Activated CD4-positive, alpha-beta T cell treated with anti-CD3 and anti-CD28 coated beads, Interleukin-10, Interleukin-2, amounts not matched to agents 100 ng/mL and 50 ng/mL, durations not matched to agents 16 hours and 8 hours (primary cell): ENCODE measurements around the gene ITGB6.
A peak's percentile ranks its signal among the peaks of the same experiment; 100 is the strongest.
"Not testable (repeated sequence)": the region's sequence is repeated elsewhere in the genome, so short reads cannot be mapped to it uniquely, and the experiment has no call there.

ENCODE experiments used
- DNase-seq: peaks from one replicate; pipeline ENCODE4 v3.0.0-alpha.2; 2020

Gene ITGB6

DNA sequence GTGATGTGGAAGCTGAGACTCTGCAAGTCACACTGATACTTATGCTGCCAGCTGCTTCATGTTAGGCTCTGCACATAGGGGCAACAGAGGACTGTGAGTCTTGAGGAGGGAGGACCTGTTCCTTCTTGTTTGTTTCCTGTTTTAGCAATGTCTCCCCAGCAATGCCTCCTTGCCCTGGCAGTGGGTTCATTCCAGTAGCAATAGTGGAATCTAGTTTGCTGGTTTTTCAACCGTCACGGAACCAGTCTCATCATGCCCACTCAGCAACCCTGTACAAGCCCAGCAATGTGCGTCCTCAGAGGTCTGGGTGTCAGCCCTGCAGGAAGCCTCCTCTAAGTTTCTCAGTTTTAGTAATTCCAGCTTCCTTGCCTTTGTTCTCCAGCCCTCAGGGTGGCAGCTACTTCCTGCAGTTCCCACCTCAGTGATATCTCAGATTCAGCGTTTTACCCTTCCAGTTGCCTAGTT is 20.5 kb upstream of the ITGB6 start:
- peak; percentile 92 for DNase-seq

- peak; percentile 52 for DNase-seq
These were observed 20.0 kb upstream of the ITGB6 start for GRCh38 chr2:160220026-160220425.

DNA sequence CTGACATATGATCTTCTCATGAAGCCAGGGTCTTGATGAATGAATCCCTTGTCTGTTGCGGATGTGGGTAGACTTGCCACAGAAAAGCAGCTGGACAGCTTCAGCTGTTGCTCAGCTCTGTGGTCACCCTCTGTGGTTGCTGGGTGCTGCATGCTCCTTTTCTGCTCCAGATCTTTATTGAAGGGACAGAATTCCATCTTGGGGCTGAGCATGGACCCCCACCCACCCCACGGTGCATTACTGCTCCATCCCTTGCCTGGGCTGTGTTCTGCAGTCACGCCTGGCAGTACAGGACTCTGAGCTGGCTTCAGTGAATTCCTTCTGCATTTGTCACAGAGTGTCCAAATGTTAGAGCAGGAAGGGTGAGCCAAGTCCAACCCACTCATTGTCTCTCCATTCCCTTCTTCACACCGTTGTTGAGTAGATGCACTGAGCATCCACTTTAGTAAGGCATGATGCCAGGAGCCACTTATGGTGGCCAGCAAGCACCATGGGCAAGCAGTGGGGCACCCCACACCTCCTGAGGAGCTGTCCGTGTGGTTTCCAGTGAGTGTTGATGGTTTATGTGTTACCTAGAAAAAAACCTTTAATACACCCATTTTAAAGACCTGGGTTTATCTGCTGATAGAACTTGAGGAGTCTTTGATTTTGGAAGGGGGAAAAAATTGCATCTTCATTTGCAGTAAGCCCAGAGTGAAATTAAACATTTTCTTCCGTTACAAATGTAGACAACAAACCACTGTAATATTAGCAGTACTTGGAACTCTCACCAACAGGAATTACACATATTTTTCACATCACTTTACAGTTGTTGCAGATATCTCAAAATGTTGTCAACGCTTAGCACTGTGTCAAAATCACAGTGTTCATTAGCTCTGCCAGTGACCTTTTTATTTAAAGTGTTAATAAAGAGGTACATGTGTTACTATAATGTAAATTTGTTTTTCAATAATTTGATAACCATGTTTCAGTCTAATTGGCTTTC is 14.7 kb upstream of the ITGB6 start:
- peak; percentile 40 for DNase-seq

DNA sequence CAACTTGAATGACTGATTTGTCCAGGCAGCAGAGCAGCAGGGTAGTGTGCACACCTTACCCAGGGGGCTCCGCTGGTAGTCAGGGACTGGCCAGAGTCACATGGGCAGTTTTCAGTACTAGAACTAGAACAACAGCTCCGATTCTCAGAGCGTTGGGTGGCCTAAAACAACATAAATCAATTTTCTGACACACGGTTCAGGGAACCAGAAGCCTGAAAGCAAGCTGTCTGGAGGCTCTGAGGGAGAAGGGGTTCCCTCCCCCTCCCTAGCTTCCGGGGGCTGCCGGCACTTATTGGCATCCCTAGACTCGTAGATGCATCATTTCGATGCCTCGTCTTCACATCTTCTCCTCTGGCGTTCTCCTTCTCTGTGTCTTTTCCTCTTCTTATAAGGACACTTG is 13.4 kb upstream of the ITGB6 start:
- DNase-seq: no peak

DNA sequence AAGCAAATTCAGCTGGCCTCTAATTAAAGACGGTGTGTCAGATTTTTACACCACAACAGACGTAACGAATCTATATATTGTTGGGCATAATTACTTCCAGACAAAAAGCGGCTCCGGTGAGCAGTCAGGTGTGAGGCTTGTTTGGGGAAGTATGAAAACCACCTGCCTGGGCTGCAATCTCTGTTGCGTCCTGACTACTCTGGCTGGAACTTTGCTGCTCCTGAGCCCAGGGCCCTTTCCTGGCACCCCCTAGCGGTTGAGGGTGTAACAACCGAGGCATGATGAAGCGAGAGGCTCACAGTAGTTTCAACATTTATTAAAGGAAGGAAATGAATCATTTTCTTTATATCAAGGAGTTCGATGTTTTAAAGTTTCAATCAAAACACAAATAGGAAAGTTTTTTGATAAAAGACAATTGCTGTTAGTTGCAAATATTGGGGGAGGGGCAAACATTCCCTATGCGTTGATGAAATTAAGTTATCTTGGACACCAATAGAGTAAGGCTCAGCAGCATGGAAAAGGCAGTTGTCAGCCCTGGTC is 10.6 kb upstream of the ITGB6 start:
- peak; percentile 86 for DNase-seq

DNA sequence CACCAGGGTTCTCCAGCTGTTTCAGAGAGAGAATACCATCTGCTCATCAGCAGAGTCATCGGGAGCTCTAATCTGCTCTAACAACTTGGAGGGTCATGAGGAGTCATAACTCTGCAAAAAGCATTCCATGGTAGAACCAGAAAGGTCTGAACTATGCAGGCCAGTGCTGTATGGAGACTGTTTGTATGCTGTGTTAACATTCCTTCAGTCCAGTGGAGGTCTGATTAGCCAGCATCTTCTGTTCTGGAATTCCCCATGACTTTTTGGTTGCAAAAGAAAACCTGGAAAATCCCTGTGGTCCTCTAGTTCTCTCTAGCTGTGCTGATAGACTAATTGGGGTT is 9.4 kb upstream of the ITGB6 start:
- DNase-seq: no peak

DNA sequence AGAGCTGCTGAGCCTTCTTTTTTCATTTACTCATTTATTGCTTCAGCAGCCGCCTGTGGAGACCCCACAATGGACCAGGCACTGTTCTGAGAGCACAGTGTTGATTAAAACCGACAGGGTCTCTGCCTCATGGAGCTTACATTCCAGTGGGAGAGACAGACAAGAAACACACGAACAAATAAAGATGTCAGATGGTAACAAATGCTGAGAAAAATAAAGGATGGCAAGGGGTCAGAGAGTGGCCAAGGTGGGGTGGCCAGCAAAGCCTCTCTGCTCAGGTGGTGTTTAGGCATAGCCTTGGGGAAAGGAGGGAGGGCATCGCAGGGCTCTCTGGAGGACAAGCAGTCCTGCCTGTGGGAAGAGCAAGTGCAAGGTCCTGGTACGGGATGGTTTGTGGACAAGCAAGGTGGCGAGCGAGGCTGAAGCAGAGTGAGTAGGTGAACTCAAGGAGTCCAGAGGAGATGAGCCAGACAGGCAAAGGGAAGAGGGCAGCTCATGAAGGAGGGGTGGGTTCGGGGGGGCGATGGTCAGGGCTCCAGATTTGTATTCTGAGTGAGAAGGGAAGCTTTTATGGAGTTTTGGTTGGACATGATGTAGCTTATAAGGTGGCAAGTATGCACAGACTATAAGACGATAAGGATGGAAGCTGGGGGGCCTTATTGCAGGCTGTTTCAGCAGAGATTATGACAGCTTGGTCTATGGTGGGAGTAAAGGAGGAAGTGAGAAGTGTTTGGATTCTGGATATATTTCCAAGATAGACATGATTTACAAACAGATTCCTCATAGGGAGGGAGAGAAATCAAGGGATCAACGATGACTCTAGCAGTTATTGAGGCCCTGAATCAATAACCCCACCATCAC is 8.8 kb upstream of the ITGB6 start:
- DNase-seq: no peak

DNA sequence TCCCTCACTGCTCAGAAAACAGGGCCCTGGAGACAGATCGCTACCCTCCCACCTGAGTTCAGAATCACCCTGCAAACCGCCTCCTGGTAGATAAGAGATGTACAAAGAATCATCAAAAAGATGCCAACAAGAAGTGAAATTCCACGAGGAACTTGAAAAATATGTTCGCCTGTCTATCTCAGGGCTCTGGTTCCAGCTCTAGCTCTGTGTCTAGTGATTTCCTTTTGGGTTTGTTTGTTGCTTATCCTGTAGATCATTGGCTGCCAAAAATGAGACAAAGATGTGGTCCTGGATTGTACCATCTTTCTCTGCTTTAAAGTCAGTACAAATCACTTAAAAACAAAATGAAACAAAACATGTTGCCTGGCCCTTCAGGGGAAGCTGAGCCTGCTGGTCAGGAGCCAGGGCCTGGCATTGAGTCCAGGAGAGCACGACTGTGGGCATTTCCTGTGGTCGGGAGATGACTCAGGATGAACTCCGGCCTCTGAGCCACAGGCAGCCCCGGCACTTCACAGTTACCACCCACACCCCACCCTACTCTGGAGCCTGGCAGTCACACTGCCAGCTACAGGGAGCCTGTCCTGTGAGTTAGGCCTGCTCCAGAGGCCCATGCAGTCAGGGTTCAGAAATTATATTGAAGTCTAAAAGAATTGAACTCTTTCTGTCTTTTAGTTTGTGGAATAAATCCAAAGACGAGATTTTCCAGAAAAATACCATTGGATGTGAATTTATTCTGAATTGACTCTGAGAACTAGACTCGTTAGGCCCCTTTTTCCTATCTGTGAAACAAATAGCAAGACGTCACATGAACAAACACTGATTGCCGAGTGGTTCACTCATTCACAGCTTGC is 8.0 kb upstream of the ITGB6 start:
- peak; percentile 61 for DNase-seq

DNA sequence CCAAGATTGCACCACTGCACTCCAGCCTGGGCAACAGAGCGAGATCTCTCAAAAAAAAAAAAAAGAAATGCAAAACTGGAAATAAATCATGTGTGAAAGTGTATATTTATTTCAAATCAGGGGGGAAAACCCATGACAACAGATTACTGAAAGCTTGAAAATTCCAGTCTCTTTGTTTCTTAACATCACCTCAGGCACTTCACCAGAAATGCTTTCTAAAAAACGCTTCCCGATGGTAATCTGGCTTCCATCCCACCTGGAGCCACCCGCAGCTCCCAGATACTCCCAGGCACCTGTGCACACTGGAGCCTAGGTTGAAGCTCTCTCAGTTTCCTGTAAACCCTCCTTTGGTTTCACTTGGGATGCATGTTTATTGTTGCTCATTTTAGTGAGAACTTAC is 7.2 kb upstream of the ITGB6 start:
- no peak for DNase-seq

GRCh38 chr2:160206436-160206835 is 6.4 kb upstream of the ITGB6 start:
- no peak for DNase-seq

DNA sequence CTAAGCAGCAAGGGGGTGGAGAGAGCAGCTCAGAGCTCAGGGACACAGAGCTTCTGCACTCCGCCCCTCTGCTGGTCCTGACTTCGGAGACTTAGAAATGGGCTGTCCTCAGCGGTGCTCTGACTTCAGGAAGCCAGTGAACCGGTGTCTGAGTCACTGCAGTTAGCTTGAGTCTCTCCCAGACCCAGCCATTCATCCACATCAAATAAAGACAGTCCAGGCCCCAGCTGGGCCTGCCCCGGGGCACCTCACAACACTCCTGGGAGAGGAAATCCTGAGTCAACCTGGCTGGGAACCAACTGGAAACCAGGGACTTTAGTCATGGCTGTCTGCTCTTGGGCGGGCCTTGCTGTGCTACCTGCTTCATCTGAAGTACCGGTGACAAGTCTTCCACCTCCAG is 5.4 kb upstream of the ITGB6 start:
- DNase-seq: no peak

DNA sequence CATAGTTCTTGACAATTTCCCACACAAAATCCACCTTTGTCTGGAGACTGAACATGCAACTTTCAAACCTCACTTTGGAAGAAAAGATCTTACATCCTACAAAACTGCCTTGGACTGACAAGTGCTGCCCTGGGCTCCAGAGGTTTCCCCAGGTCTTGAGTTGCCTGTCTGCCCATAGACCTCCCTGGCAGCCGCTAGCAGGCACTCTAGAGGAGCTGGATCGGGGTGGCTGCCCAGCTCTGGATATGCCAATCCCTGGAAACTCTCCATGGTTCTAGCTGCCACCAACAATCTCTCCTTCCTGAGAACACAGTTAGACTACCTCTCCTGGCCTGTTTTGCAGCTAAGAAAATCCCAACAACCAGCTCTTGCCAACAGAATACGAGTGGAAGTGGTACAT is 3.4 kb upstream of the ITGB6 start:
- no peak for DNase-seq

- no peak for DNase-seq
These were observed 2.9 kb upstream of the ITGB6 start for GRCh38 chr2:160203007-160203406.

DNA sequence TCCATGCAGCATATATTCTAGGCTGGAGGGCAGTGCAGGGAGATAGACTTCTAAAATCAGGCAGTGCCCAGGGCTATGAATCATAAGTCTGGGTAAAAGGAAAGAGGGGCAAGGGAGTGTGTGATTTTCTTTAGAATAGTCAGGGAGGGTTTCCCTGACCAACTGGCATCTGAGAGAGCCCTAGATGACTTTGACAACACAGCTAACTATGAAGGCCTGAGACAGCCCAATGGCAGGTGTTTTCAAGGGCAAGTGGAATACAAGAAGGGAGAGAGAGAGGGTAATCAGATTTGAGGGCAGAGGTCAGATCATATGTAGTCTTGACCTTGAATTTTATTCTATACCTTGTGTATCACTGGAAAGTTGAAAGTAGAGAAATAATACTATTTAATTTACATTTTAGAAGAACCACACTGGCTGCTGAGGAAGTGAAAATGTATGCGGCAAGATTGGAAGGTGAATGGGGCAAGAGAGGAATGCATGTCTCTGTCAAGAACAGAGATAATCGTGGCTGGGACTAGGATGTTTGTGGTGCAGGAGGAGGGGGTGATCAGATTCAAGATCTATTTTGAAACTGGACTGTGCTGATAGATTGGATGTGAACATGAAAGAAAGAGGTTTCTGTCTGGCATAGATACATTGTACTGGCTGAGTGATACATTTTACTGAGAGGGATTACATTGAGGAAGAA is 1.9 kb upstream of the ITGB6 start:
- DNase-seq: no peak

DNA sequence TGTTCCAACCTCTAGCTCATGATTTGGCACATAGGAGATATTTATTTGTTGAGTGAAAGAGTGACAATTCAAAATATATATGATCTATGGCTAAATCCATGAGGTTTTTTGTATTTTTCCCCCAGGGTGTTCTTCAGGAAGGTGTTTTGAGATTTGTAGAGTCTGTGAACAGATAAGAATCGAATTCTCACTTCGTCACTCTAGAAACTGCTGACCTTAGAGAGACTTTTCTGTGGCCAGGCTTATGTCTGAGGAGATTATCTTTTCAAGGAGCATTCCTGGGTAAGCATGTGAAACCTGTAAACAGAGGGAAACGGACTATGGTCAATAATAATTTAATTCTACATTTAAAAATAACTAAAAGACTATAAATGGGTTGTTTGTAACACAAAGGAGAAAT is 849 bp upstream of the ITGB6 start:
- no peak for DNase-seq

DNA sequence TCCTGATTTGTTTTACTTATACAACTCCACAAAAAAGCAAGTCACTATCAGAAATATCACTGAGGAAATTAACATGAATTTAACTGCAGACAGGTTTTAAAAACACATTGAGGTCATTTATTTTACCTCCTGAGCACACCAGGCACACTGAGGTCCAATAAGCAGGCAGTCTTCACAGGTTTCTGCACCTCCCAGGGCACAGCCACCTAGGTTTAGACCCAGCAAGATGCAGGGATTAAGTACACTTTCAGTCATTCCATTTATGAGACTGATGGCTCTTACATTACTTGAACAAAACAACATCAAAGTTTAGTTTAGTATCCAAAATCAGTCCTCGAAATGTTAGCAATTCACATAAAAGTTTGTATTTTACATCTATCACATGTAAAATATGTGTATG is 1.0 kb downstream of the ITGB6 start:
- no peak for DNase-seq

DNA sequence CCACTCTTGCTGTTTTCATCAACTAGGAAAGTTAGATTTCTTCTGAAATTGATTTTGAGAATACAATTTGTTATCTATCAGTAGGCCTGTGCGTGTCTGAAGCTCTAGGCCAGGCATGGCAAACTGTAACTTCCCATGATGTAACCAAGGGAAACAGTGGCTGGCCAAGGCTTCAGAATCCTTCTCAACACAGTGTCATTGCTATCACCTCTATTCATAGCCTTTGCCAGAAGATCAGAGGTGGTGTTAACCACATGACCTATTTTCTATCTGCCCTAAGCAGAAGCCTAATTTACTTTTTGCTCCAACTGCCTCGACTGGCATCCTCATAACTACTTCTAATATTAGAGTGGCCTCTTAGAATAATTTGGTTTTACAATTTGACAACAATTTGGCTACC is 2.5 kb downstream of the ITGB6 start:
- DNase-seq: no peak

DNA sequence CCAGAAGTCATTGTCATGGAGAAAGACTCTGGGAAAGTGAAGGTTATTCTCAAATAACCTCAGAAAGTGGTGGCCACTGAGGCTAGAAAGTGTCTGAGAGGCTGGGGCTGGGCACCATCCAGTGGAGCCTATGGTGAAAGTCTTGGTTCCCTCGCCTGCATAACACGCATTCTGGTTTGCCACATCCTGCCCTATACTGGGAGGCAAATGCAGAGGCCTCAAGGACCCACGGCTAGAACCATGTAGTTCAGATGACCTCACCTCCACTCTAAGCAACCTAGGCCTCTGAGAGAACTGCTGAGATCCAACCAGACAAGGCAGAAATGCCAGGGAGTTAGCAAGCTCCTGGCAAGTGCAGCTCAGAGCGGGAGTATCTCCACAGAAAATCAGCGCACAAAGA is 5.1 kb downstream of the ITGB6 start:
- peak; percentile 40 for DNase-seq

- DNase-seq: no peak
These were observed 5.7 kb downstream of the ITGB6 start for GRCh38 chr2:160194351-160194750.

DNA sequence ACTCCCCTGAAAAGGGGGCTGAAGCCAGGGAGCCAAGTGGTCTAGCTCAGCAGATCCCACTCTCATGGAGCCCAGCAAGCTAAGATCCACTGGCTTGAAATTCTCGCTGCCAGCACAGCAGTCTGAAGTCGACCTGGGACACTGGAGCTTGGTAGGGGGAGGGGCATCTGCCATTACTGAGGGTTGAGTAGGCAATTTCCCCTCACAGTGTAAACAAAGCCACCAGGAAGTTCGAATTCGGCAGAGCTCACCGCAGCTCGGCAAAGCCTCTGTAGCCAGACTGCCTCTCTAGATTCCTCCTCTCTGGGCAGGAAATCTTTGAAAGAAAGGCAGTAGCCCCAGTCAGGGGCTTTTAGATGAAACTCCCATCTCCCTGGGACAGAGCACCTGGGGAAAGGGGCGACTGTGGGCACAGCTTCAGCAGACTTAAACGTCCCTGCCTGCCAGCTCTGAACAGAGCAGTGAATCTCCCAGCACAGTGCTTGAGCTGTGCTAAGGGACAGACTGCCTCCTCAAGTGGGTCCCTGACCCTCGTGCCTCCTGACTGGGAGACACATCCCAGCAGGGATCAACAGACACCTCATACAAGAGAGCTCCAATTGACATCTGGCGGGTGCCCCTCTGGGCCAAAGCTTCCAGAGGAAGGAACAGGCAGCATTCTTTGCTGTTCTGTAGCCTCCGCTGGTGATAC is 18.8 kb downstream of the ITGB6 start:
- peak; percentile 45 for DNase-seq

DNA sequence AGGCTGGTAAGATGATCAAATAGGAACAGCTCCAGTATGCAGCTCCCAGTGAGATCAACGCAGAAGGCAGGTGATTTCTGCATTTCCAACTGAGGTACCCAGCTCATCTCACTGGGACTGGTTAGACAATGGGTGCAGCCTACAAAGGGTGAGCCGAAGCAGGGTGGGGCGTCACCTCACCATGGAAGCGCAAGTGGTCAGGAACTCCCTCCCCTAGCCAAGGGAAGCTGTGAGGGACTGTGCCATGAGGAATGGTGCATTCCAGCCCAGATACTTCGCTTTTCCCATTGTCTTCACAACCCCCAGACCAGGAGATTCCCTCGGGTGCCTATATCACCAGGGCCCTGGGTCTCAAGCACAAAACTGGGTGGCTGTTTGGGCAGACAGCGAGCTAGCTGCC is 19.4 kb downstream of the ITGB6 start:
- DNase-seq: not testable (repeated sequence)
